DND-41 (cell line): ENCODE data around the gene BACH2.
A peak's percentile ranks its signal among the peaks of the same experiment; 100 is the strongest.

Source experiments
- ATAC-seq: fragments of 200-7000 bp; cut with Tn5 transposase; 3 replicates; pipeline ENCODE4 v1.9.1; 2021; ENCODE audit warnings: low read depth; ENCODE audit not compliant: insufficient read depth
- DNase-seq: peaks from one replicate; pipeline ENCODE4 v3.0.0-alpha.2; 2020
- H2AFZ ChIP-seq: 2 replicates; pipeline ENCODE4 v1.6.0; 2012; ENCODE audit warnings: low read depth, low read length
- H3K27ac ChIP-seq: 2 replicates; pipeline ENCODE4 v1.5.1; 2012; ENCODE audit warnings: low read length, inconsistent platforms
- H3K27me3 ChIP-seq: fragments of 200-600 bp; sonication (generic); 2 replicates; pipeline ENCODE4 v1.6.0; 2012; ENCODE audit warnings: low read length, mild to moderate bottlenecking, inconsistent platforms; ENCODE audit not compliant: insufficient read depth, poor library complexity
- H3K36me3 ChIP-seq: 2 replicates; pipeline ENCODE4 v1.5.1; 2012; ENCODE audit warnings: low read length, inconsistent platforms; ENCODE audit not compliant: insufficient read depth
- H3K4me1 ChIP-seq: 2 replicates; pipeline ENCODE4 v1.5.1; 2012; ENCODE audit warnings: mild to moderate bottlenecking, low read length; ENCODE audit not compliant: insufficient read depth
- H3K4me2 ChIP-seq: 2 replicates; pipeline ENCODE4 v1.6.0; 2012; ENCODE audit warnings: mild to moderate bottlenecking, moderate library complexity, low read length, inconsistent platforms; ENCODE audit not compliant: insufficient read depth
- H3K4me3 ChIP-seq, 2 experiments: fragments of 200-600 bp in 1 of 2; shearing (Covaris generic) in 1 of 2; 2 replicates each; pipeline ENCODE4 v1.5.1; 2012 to 2016; ENCODE audit warnings: inconsistent platforms in 2 of 2, low read length in 2 of 2, mild to moderate bottlenecking in 2 of 2, low read depth in 1 of 2, moderate library complexity in 1 of 2
- H3K79me2 ChIP-seq: 2 replicates; pipeline ENCODE4 v1.6.0; 2012; ENCODE audit warnings: low read length, inconsistent platforms; ENCODE audit not compliant: insufficient read depth
- H3K9ac ChIP-seq: 2 replicates; pipeline ENCODE4 v1.6.0; 2012; ENCODE audit warnings: low read depth, mild to moderate bottlenecking, inconsistent platforms, low read length, moderate library complexity
- H3K9me3 ChIP-seq: 2 replicates; pipeline ENCODE4 v1.5.1; 2012; ENCODE audit warnings: low read length, moderate library complexity, mild to moderate bottlenecking, inconsistent platforms; ENCODE audit not compliant: insufficient read depth, severe bottlenecking
- H4K20me1 ChIP-seq: 2 replicates; pipeline ENCODE4 v1.6.0; 2012; ENCODE audit warnings: low read length; ENCODE audit not compliant: insufficient read depth
- CTCF ChIP-seq: IDR thresholded peaks from 2 replicates; pipeline ENCODE4 v1.5.1; 2012; ENCODE audit warnings: borderline replicate concordance, low read length, moderate library complexity, mild to moderate bottlenecking; ENCODE audit not compliant: poor library complexity, severe bottlenecking; ENCODE audit errors: extremely low read depth
- EZH2 ChIP-seq: IDR thresholded peaks from 3 replicates; pipeline ENCODE4 v1.6.1; 2012; ENCODE audit warnings: borderline replicate concordance, low read depth, mild to moderate bottlenecking, moderate library complexity, low read length, inconsistent platforms; ENCODE audit not compliant: severe bottlenecking

The BACH2 gene

GRCh38 chr6:90095788-90096187, 200.9 kb downstream of the BACH2 start:
- no peaks in the 10 kb centered on the region for H3K9me3 ChIP-seq
- H2AFZ ChIP-seq: no peak overlapping the region
- ATAC-seq: peak; percentile 45; the same call in 2 of the 3 replicates
- H3K36me3 ChIP-seq: no peaks in the 10 kb centered on the region
- H3K4me1 ChIP-seq: peaks cover 40% of the 10 kb centered on the region
- no peak overlapping the region for H3K27ac ChIP-seq
- H3K4me2 ChIP-seq: no peak overlapping the region
- H3K9ac ChIP-seq: no peak overlapping the region
- TF ChIP-seq CTCF: no peak
- no peak for TF ChIP-seq EZH2
- no peak overlapping the region for H3K4me3 ChIP-seq
- no peak for DNase-seq
- H3K27me3 ChIP-seq: no peaks in the 10 kb centered on the region
- no peaks in the 10 kb centered on the region for H3K79me2 ChIP-seq
- no peaks in the 10 kb centered on the region for H4K20me1 ChIP-seq

GRCh38 chr6:90095145-90095544, 201.5 kb downstream of the BACH2 start:
- DNase-seq: no peak
- peak; percentile 72 for ATAC-seq
- H3K27me3 ChIP-seq: no peaks in the 10 kb centered on the region
- no peak overlapping the region for H2AFZ ChIP-seq
- no peaks in the 10 kb centered on the region for H4K20me1 ChIP-seq
- no peak overlapping the region for H3K4me3 ChIP-seq
- H3K4me1 ChIP-seq: peaks cover 40% of the 10 kb centered on the region
- TF ChIP-seq EZH2 (no peak), CTCF (no peak)
- H3K9me3 ChIP-seq: no peaks in the 10 kb centered on the region
- H3K36me3 ChIP-seq: no peaks in the 10 kb centered on the region
- no peak overlapping the region for H3K27ac ChIP-seq
- no peak overlapping the region for H3K4me2 ChIP-seq
- no peak overlapping the region for H3K9ac ChIP-seq
- H3K79me2 ChIP-seq: no peaks in the 10 kb centered on the region

- no peaks in the 10 kb centered on the region for H4K20me1 ChIP-seq
- ATAC-seq: no peak
- H3K79me2 ChIP-seq: no peaks in the 10 kb centered on the region
- H3K27me3 ChIP-seq: no peaks in the 10 kb centered on the region
- TF ChIP-seq EZH2 (no peak), CTCF (no peak)
- no peak overlapping the region for H2AFZ ChIP-seq
- DNase-seq: no peak
- no peak overlapping the region for H3K9ac ChIP-seq
- H3K27ac ChIP-seq: no peak overlapping the region
- H3K4me2 ChIP-seq: no peak overlapping the region
- no peak overlapping the region for H3K4me3 ChIP-seq
- no peaks in the 10 kb centered on the region for H3K36me3 ChIP-seq
- peaks cover 35% of the 10 kb centered on the region for H3K4me1 ChIP-seq
- no peaks in the 10 kb centered on the region for H3K9me3 ChIP-seq
These were observed 203.0 kb downstream of the BACH2 start for GRCh38 chr6:90093558-90094073.

GRCh38 chr6:90090866-90091265, 205.8 kb downstream of the BACH2 start:
- Histone ChIP-seq H3K9ac (no peak overlapping the region), H3K4me1 (peaks cover 14% of the 10 kb centered on the region), H3K4me3 (no peak overlapping the region), H3K27ac (no peak overlapping the region), H4K20me1 (no peaks in the 10 kb centered on the region), H3K9me3 (no peaks in the 10 kb centered on the region), H2AFZ (no peak overlapping the region), H3K79me2 (no peaks in the 10 kb centered on the region), H3K36me3 (no peaks in the 10 kb centered on the region), H3K27me3 (no peaks in the 10 kb centered on the region), H3K4me2 (no peak overlapping the region)
- no peak for TF ChIP-seq CTCF
- no peak for TF ChIP-seq EZH2
- no peak for ATAC-seq
- DNase-seq: no peak
